ENCODE measurements around the gene NOD2. TPM values are rescaled to one million over a fixed set of nuclear protein-coding genes. Genes with fewer than 3 reads are reported as not detected.
A peak's percentile ranks its signal among the peaks of the same experiment; 100 is the strongest.

NOD2 gene
- total RNA-seq, 1 experiment from 2014 or later, result 0.17 TPM

GRCh38 chr16:50747207-50747956 lies 54.0 kb downstream of the NOD2 start:
- WGBS (ENCODE audit: extremely low coverage, insufficient read length, low lambda C conversion rate), result no CpG with 5 or more reads among the region's 7 CpGs
- DNase-seq, result no peak
- peaks cover 24 to 34% of the 10 kb centered on the region in 2 experiments for H3K4me1 Mint-ChIP-seq
- Histone ChIP-seq H2AK5ac (ENCODE audit: insufficient read length, low read length) (no peak overlapping the region), H2BK15ac (ENCODE audit: low read depth, low read length) (no peak overlapping the region), H4K20me1 (ENCODE audit: control insufficient read depth, insufficient read depth, insufficient read length) (no peaks in the 10 kb centered on the region), H3K9me3 (ENCODE audit: control insufficient read depth, low read depth, low read length) (no peaks in the 10 kb centered on the region), H4K5ac (ENCODE audit: insufficient read length, low read depth, low read length) (no peak overlapping the region), H3K23ac (ENCODE audit: insufficient read length, low read depth, low read length) (no peak overlapping the region), H2BK12ac (ENCODE audit: insufficient read length, low read depth, low read length) (no peak overlapping the region), H3K27ac (ENCODE audit: insufficient read length, low read depth, low read length) (no peak overlapping the region), H3K4ac (ENCODE audit: low read depth, low read length) (no peak overlapping the region), H2BK120ac (ENCODE audit: low read depth, low read length, poor library complexity, severe bottlenecking) (no peak overlapping the region), H3K23me2 (ENCODE audit: insufficient read length, low read depth, low read length, poor library complexity, severe bottlenecking) (no peaks in the 10 kb centered on the region), H3K4me1 (ENCODE audit: insufficient read depth, low read length) (0 out of 2 replicates have a peak, but pooled peaks cover 3% of the 10 kb centered on the region), H3K14ac (ENCODE audit: insufficient read depth, low read length) (no peak overlapping the region), H3K79me1 (ENCODE audit: insufficient read depth, low read depth, low read length, poor library complexity, severe bottlenecking) (no peaks in the 10 kb centered on the region), H3K79me2 (ENCODE audit: insufficient read depth, low read length) (no peaks in the 10 kb centered on the region), H2BK20ac (ENCODE audit: low read depth, low read length, poor library complexity, severe bottlenecking) (no peak overlapping the region), H3K18ac (ENCODE audit: insufficient read length, low read depth, low read length) (no peak overlapping the region), H2BK5ac (ENCODE audit: insufficient read length, low read length) (no peak overlapping the region), H3T11ph (ENCODE audit: low read length) (no peak overlapping the region), H4K8ac (replicated peaks; ENCODE audit: insufficient read length, low read depth, low read length) (no peak overlapping the region), H2AFZ (ENCODE audit: low read length) (no peak overlapping the region), H4K91ac (ENCODE audit: insufficient read length, low read depth, low read length) (no peak overlapping the region), H3K9ac (ENCODE audit: extremely low read depth, insufficient read length, low read length) (no peak overlapping the region), H3K27me3 (ENCODE audit: insufficient read depth, low read length) (no peaks in the 10 kb centered on the region), H3K56ac (ENCODE audit: insufficient read length, low read depth, low read length) (no peak overlapping the region), H3K4me2 (ENCODE audit: insufficient read depth, insufficient read length, low read length) (no peak overlapping the region)
- no peaks in the 10 kb centered on the region for H3K9me3 Mint-ChIP-seq
- H3K27me3 Mint-ChIP-seq (ENCODE audit: low read depth), result no peaks in the 10 kb centered on the region
- H3K4me3 Mint-ChIP-seq, result no peak overlapping the region
- H3K36me3 Mint-ChIP-seq (ENCODE audit: insufficient read depth in 1 of 3, low read depth in 3 of 3), result no peaks in the 10 kb centered on the region; a peak in 1 of 7 replicates
- TF ChIP-seq CTCF (conservative IDR thresholded peaks at IDR 0.05), result peak; percentile 50
- no peak overlapping the region; a peak in 1 of 7 replicates for H3K27ac Mint-ChIP-seq

Measured in H9 (cell line).